Lower leg skin (tissue), 4 donors: ENCODE results near the gene KLF14. TPM values are rescaled to one million over a fixed set of nuclear protein-coding genes. Genes with fewer than 3 reads are reported as not detected.
"Not testable (repeated sequence)": the region's sequence is repeated elsewhere in the genome, so short reads cannot be mapped to it uniquely, and the experiment has no call there.

Experiments
- DNase-seq, 2 donors: peaks; one replicate each; pipeline ENCODE4 v3.0.0-alpha.2; 2019; ENCODE audit warnings: low spot score in 2 of 2
- H3K4me3 ChIP-seq: fragments of 200-600 bp; sonication (generic); 2 replicates; pipeline ENCODE4 v1.5.1; 2017; ENCODE audit warnings: mild to moderate bottlenecking, low read depth; ENCODE audit not compliant: poor library complexity, severe bottlenecking
- POLR2A ChIP-seq, 2 donors: fragments of 450-650 bp; IDR thresholded peaks; one replicate each; pipeline ENCODE4 v1.6.1; 2016 to 2017; ENCODE audit warnings: antibody characterized with exemption in 2 of 2, mild to moderate bottlenecking in 1 of 2, moderate library complexity in 1 of 2
- WGBS, 2 donors: methylation state at CpG; one replicate each; pipeline ENCODE4 v1.1.5; 2018; 5-methylcytosine and 5-hydroxymethylcytosine counted together
- intact Hi-C: fragments of 100-400 bp; cut with DNase I; formaldehyde crosslinking; loops from one replicate; pipeline ENCODE4 v1.15.0; 2023; ENCODE audit warnings: low total_unique reads
- total RNA-seq, 4 donors: library from RNA; depleted of rRNA; stranded (reverse); fragments of >200 nt; gene quantifications; one replicate each; pipeline ENCODE4 v1.1.0, GENCODE V29; 2016
- TF ChIP-seq, protein P1 (sequence below), 3 donors: fragments of 450-650 bp; IDR thresholded peaks; one replicate each; pipeline ENCODE4 v1.5.1; 2016; ENCODE audit warnings: antibody characterized with exemption in 3 of 3, mild to moderate bottlenecking in 3 of 3, moderate library complexity in 2 of 3

The KLF14 gene
- total RNA-seq, 4 donors from 2014 or later: 0.07 to 0.16 TPM; not detected in 2

DNA sequence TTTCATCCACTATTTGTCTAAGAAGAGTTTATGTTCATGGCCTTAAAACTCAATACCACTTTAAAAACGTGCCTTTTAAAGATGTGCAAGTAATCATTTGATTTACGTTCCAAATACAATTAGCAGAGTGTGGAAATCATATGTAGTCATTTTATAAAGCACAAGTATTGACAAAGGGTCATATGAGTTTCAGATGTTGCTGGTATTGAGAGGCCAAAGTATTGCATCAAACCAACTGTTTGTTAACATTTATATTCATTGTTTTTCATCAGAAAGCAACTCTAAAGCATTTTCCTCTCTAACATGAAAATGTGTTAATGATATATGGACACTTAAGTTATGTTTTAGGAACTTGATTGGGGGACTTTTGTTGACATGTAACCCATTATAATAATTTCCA is 36.2 kb downstream of the KLF14 start:
- DNase-seq: no peak
- 52 to 56% methylated on average over 2 of the region's 2 CpGs for WGBS, 2 donors
- TF ChIP-seq, protein P1, sequence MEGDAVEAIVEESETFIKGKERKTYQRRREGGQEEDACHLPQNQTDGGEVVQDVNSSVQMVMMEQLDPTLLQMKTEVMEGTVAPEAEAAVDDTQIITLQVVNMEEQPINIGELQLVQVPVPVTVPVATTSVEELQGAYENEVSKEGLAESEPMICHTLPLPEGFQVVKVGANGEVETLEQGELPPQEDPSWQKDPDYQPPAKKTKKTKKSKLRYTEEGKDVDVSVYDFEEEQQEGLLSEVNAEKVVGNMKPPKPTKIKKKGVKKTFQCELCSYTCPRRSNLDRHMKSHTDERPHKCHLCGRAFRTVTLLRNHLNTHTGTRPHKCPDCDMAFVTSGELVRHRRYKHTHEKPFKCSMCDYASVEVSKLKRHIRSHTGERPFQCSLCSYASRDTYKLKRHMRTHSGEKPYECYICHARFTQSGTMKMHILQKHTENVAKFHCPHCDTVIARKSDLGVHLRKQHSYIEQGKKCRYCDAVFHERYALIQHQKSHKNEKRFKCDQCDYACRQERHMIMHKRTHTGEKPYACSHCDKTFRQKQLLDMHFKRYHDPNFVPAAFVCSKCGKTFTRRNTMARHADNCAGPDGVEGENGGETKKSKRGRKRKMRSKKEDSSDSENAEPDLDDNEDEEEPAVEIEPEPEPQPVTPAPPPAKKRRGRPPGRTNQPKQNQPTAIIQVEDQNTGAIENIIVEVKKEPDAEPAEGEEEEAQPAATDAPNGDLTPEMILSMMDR (IDR thresholded peaks at IDR 0.05): no peak
- TF ChIP-seq POLR2A (IDR thresholded peaks at IDR 0.05): no peak
- H3K4me3 ChIP-seq: no peak overlapping the region
- intact Hi-C loops: no loop called here

- DNase-seq: no peak
- TF ChIP-seq POLR2A (IDR thresholded peaks at IDR 0.05): no peak
- TF ChIP-seq, protein P1 (IDR thresholded peaks at IDR 0.05): no peak
- 59 to 70% methylated on average over 2 of the region's 2 CpGs for WGBS, 2 donors
- no peak overlapping the region for H3K4me3 ChIP-seq
- intact Hi-C loops: no loop called here
Measured at GRCh38 chr7:130695840-130696239, 38.2 kb downstream of the KLF14 start.

DNA sequence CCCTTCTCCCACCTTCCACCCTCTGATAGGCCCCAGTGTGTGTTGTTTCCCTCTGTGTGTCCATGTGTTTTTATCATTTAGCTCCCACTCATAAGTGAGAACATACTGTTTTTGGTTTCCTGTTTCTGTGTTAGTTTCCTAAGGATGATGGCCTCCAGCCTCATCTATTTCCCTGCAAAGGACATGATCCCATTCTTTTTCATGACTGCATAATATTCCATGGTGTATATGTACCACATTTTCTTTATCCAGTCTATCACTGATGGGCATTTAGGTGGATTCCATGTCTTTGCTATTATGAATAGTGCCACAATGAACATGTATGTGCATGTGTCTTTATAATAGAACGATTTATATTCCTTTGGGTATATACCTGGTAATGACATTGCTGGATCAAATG is 41.6 kb downstream of the KLF14 start:
- H3K4me3 ChIP-seq, DNase-seq, intact Hi-C loops: not testable (repeated sequence)
- WGBS, 2 donors: 90 to 92% methylated on average over 1 of the region's 1 CpG

- 96 to 100% methylated on average over 1 of the region's 1 CpG for WGBS, 2 donors
- DNase-seq: no peak
Measured at GRCh38 chr7:130689683-130690082, 44.3 kb downstream of the KLF14 start.

DNA sequence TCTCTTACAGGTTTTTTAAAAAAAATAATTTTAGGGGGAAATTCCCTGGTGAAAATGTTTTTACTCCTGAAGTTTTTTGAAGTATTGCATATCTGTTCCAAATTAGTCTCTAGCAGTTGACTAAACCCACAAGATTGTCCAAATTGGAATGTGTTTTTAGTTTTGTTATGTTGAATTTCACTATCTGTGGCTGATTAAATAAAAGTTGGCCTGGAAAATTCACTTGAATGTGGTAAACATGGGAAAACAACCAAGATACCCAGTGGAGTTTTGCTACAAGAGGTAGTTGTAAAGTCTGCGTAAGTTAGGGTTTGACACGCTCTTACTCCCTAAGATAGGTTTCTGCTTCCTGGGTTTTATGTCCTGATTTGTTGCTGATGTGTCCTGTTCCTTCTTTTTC is 51.0 kb downstream of the KLF14 start:
- 71 to 75% methylated on average over 2 of the region's 2 CpGs for WGBS, 2 donors
- no peak for DNase-seq
- TF ChIP-seq POLR2A (IDR thresholded peaks at IDR 0.05): no peak
- TF ChIP-seq, protein P1 (IDR thresholded peaks at IDR 0.05): no peak
- H3K4me3 ChIP-seq: no peak overlapping the region
- intact Hi-C loops: no loop called here

More at GRCh38 chr7:130689683-130690082, 44.3 kb downstream of the KLF14 start:
- H3K4me3 ChIP-seq: no peak overlapping the region
- TF ChIP-seq, protein P1 (IDR thresholded peaks at IDR 0.05): no peak
- TF ChIP-seq POLR2A (IDR thresholded peaks at IDR 0.05): no peak
- intact Hi-C loops: no loop called here

Other genes with a start within 250 kb of the KLF14 start
- gene MEST, start 242.1 kb downstream of the KLF14 start, total RNA-seq: 1 to 10 TPM in 3 of 4 donors, under 1 TPM in 1; 0.79 to 6.8 (median 4.9) TPM
- gene COPG2, start 65.5 kb downstream of the KLF14 start, total RNA-seq: 10 to 100 TPM; 19.9 to 25.9 (median 23.8) TPM
- not detected for gene TSGA13, start 47.7 kb downstream of the KLF14 start, total RNA-seq